Heart right ventricle (tissue), 16 donors: ENCODE measurements around the gene LEMD1. TPM values are rescaled to one million over a fixed set of nuclear protein-coding genes. Genes with fewer than 3 reads are reported as not detected.

Experiments used
- ATAC-seq, 8 donors: fragments of 200-7000 bp; cut with Tn5 transposase; one replicate each; pipeline ENCODE4 v1.9.1; 2020; ENCODE audit warnings: mild to moderate bottlenecking in 8 of 8, moderate library complexity in 8 of 8, moderate number of reproducible peaks in 1 of 8
- DNase-seq, 2 donors: peaks; one replicate each; pipeline ENCODE4 v3.0.0-alpha.2; 2020
- H3K27ac ChIP-seq, 10 donors: fragments of 200-600 bp; sonication (generic) in 2 of 10; one replicate each; pipeline versions ENCODE4 v1.5.0 to v1.8.0; 2020 to 2022; ENCODE audit warnings: mild to moderate bottlenecking in 3 of 10
- H3K27me3 ChIP-seq, 7 donors: fragments of 200-600 bp; one replicate each; pipeline ENCODE4 v1.8.0; 2021 to 2022; ENCODE audit warnings: mild to moderate bottlenecking in 2 of 7
- H3K36me3 ChIP-seq, 9 donors: fragments of 200-600 bp; sonication (generic) in 1 of 9; one replicate each; pipeline versions ENCODE4 v1.5.0 to v1.8.0; 2020 to 2022; ENCODE audit warnings: mild to moderate bottlenecking in 2 of 9
- H3K4me1 ChIP-seq, 9 donors: fragments of 200-600 bp; sonication (generic) in 1 of 9; one replicate each; pipeline versions ENCODE4 v1.5.0 to v1.8.0; 2020 to 2022; ENCODE audit warnings: mild to moderate bottlenecking in 4 of 9
- H3K4me3 ChIP-seq, 10 donors: fragments of 200-600 bp; sonication (generic) in 2 of 10; one replicate each; pipeline versions ENCODE4 v1.5.0 to v1.8.0; 2020 to 2022; ENCODE audit warnings: mild to moderate bottlenecking in 7 of 10, moderate library complexity in 2 of 10
- H3K9me3 ChIP-seq, 11 donors: fragments of 200-600 bp in 10 of 11; sonication (generic) in 2 of 11; one replicate each; pipeline versions ENCODE4 v1.5.0 to v1.8.0; 2013 to 2022; ENCODE audit warnings: mild to moderate bottlenecking in 2 of 11, control low read depth in 1 of 11, moderate library complexity in 1 of 11
- CTCF ChIP-seq, 9 donors: fragments of 200-600 bp; sonication (generic) in 2 of 9; IDR thresholded peaks; one replicate each; pipeline versions ENCODE4 v1.5.0 to v1.8.0; 2021 to 2022; ENCODE audit warnings: antibody characterized with exemption in 9 of 9, mild to moderate bottlenecking in 5 of 9, moderate library complexity in 1 of 9
- WGBS, 2 donors: extraction: QIAGEN DNeasy Blood & Tissue Kit; methylation state at CpG; one replicate each; pipeline ENCODE4 v1.1.7; 2013; ENCODE audit warnings: inconsistent platforms in 1 of 2; 5-methylcytosine and 5-hydroxymethylcytosine counted together
- intact Hi-C, 10 donors: fragments of 100-400 bp; cut with DNase I; formaldehyde crosslinking; loops; one replicate each; pipeline versions ENCODE4 v1.11.1 to v1.14.2; 2022
- polyA plus RNA-seq, 2 donors: library from polyadenylated mRNA; stranded (reverse); fragments of 200-250 nt; gene quantifications; one replicate each; pipeline ENCODE4 v1.2.3, GENCODE V29; 2013
- total RNA-seq, 10 donors: library from RNA; stranded (reverse); fragmentation: NEBNext Ultra II Directional in 3 of 10; extraction: Animal tissue kit (Norgen Biotek cat#: 25700) in 3 of 10; gene quantifications; one replicate each; pipeline versions ENCODE4 v1.2.1 to v1.2.4, GENCODE V29; 2021 to 2023
- donor health status: Arrhythmogenic right ventricular cardiomyopathy.
- donor health status: ischemic (EF 13 %, LVEDD 7.1; RV severe dilation, severe dysfunction).
- donor health status: healthy with polysubstance abuse.
- donor health status: DM: no; HTN: yes; CAD: no.
- donor health status: DM: no; HTN: no; CAD: no.
- donor health status: ischemic (EF 25% LVEDD 6.9; RV normal size, moderate dysfunction).
- donor health status: ischemic (EF 25% LVEDD 5.7; RV mildly dilated, moderate dysfunction).
- donor health status: healthy.
- donor health status: DM: yes; HTN: yes; CAD: no.
- donor health status: Ischemic cardiomyopathy.
- donor health status: ischemic (EF 35%, LVEDD 5.7; RV mildly dilated, moderate dysfunction).
- donor health status: nonischemic (EF 11% LVEDD 7.7; RV severe dilation, severe dysfunction).
- donor health status: DM: yes; HTN: yes; CAD: no.
- donor health status: PGD.
- donor health status: ischemic (EF 29% LVEDD 5.4; RV normal size, mild dysfunction).
- donor health status: nonischemic (EF 23%, LVEDD 6.1; RV moderate dilation, normal function).

The LEMD1 gene
- total and polyA plus RNA-seq, 12 donors, result not detected

GRCh38 chr1:205417870-205418635 lies 3.8 kb downstream of the LEMD1 start:
- DNase-seq (no peak), ATAC-seq (no peak)
- Histone ChIP-seq H3K27ac (no peak overlapping the region), H3K27me3 (peaks cover 0 to 7% (median 0%) of the 10 kb centered on the region in 7 donors), H3K4me3 (no peak overlapping the region), H3K4me1 (peaks cover 0 to 46% (median 0%) of the 10 kb centered on the region in 9 donors), H3K36me3 (no peaks in the 10 kb centered on the region), H3K9me3 (no peaks in the 10 kb centered on the region)
- intact Hi-C loops, result no loop called here
- no peak for TF ChIP-seq CTCF (IDR thresholded peaks at IDR 0.05)
- 76 to 80% methylated on average over 10 of the region's 10 CpGs for WGBS, 2 donors

- peak overlapping the region in 3 of 10 donors; percentile 11 to 44 (median 34) for H3K27ac ChIP-seq
- no peak for DNase-seq
Observed at GRCh38 chr1:205416322-205416721, 5.5 kb downstream of the LEMD1 start.

GRCh38 chr1:205410581-205411298 lies 11.1 kb downstream of the LEMD1 start:
- H3K4me1 ChIP-seq, result peaks cover 0 to 6% (median 0%) of the 10 kb centered on the region in 9 donors
- WGBS, 2 donors, result 83 to 86% methylated on average over 5 of the region's 5 CpGs

More at GRCh38 chr1:205416322-205416721, 5.5 kb downstream of the LEMD1 start:
- Histone ChIP-seq H3K36me3 (no peaks in the 10 kb centered on the region), H3K4me3 (no peak overlapping the region), H3K9me3 (no peaks in the 10 kb centered on the region), H3K4me1 (peaks cover 0 to 29% (median 0%) of the 10 kb centered on the region in 9 donors), H3K27me3 (peaks cover 0 to under 1% (median 0%) of the 10 kb centered on the region in 7 donors)
- TF ChIP-seq CTCF (IDR thresholded peaks at IDR 0.05), result no peak
- intact Hi-C loops, result no loop called here
- ATAC-seq, result peak in 6 of 8 donors; percentile 49 to 75 (median 58)
- WGBS, 2 donors, result 65 to 71% methylated on average over 2 of the region's 2 CpGs

More at GRCh38 chr1:205410581-205411298, 11.1 kb downstream of the LEMD1 start:
- no peaks in the 10 kb centered on the region for H3K36me3 ChIP-seq
- ATAC-seq, result no peak
- H3K9me3 ChIP-seq, result no peaks in the 10 kb centered on the region
- no peak overlapping the region for H3K27ac ChIP-seq
- no peak overlapping the region for H3K4me3 ChIP-seq
- H3K27me3 ChIP-seq, result peaks cover 0 to 12% (median 0%) of the 10 kb centered on the region in 7 donors
- TF ChIP-seq CTCF (IDR thresholded peaks at IDR 0.05), result no peak
- intact Hi-C loops, result no loop called here
- DNase-seq, result no peak
